Stimulated activated CD8-positive, alpha-beta memory T cell treated with anti-CD3 and anti-CD28 coated beads, Interleukin-4, amount 100 ng/mL, for 4 hours (primary cell): ENCODE data around the gene DDX1.

Experiments used
- DNase-seq, 2 donors: peaks; one replicate each; pipeline ENCODE4 v3.0.0-alpha.2; 2020; ENCODE audit warnings: low read depth in 2 of 2, low spot score in 1 of 2

The DDX1 gene

DNA sequence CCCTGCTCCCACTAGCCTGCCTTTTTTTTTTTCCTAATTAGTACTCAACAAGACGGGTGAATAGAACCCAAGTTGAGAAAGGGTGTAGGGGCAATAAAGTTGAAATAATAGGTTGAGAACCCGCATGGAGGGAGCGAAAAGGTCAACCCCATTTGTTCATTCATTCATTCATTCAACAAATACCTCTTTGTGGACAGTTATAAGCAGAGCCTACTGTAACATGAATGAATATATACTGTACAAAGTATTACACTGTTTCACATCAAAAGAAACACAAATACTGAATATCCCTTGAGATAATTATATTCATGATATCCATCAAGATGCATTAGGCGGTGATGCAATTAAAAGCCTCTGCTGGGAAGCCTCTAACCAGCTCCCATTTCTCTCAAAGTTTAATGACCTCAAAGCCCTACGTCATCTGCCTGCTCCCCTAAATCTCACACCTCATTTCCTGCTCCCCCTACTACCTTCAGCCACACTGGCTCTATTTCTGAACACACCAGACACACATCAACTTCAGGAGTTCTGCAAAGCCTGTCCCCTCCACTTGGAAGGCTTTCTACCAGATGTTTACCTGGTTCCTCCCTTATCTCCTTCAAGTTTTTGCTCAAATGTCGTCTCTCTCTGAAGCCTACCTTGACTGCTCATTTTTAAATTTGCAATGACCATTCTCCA, 29.2 kb upstream of the DDX1 start:
- no peak for DNase-seq

DNA sequence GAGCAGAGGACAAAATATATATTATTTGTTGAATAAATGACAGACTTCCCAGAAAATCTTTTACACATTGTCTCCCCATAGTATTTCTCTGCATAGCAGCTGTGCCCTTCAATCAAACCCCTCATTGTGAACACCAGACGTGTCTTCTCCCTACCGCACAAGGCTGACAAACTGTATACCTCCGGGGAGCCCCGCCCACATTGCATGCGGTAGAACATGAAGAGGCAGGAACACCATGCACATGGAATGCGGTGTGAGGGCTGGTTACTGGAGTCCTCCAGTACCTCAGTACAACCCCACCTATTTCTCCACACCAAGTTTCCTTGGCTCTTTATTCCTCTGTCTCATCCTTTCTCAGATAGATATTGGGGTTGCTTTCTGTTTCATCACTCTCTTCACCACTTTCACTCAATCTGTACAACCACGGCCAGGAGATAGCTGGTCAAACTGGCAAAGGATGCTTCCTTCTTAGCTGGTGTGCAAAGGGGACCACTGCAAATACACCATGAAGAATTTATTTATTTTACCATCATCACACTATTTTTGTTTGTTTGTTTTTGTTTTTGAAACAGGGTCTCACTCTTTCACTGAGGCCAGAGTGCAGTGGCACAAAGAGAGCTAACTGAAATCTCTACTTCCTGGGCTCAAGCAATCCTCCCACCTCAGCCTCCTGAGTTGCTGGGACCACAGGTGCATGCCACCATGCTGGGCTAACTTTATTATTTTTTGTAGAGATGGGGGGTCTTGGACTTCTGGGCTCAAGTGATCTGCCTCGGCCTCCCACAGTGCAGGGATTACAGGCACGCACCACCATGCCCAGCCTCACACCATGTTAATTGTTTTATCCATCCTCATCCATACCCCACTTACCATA, 28.2 kb upstream of the DDX1 start:
- no peak for DNase-seq

DNA sequence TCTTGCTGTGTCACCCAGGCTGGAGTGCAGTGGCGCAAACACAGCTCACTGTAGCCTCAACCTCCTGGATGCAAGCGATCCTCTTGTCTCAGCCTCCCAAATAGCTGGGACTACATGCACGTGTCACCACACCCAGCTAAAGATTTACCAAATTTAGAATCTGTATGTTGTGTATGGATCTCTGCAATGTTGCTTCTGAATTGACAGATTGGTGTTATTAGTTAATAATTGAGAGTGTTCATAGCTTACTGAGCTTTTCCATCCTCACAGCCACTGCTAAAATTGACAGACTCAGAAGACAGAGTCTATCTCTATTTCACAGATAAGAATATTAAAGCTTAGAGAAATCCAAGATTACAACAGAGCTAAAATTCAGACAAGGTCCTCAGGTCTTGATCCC, 26.3 kb upstream of the DDX1 start:
- DNase-seq, result no peak

- DNase-seq, result no peak
Measured at GRCh38 chr2:15565994-15566671, 25.5 kb upstream of the DDX1 start.

GRCh38 chr2:15566912-15567311, 24.8 kb upstream of the DDX1 start:
- no peak for DNase-seq

GRCh38 chr2:15568874-15569273, 22.8 kb upstream of the DDX1 start:
- DNase-seq, result no peak

- no peak for DNase-seq
Measured at GRCh38 chr2:15570104-15570503, 21.6 kb upstream of the DDX1 start.

DNA sequence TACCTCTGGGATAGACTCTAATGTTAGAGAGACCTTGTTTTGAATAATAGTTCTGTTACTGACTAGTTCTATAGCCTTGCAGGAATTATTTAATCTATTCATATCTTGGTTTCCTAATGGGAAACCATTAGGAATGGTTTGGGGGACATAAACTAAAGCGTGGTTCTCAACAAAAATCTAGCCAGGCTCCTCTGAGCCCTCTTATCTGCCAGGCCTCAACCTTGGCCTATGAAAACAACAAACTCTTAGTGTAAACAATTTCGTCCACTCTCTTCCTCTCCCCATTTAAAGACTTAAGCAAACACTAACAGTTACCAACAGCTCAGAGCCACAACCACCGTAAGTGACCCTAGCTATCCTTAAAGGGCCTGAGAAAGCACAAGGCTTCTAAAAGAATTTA, 19.9 kb upstream of the DDX1 start:
- DNase-seq, result no peak

GRCh38 chr2:15577071-15577735, 14.5 kb upstream of the DDX1 start:
- peak; percentile 60 to 90 for DNase-seq

GRCh38 chr2:15579641-15580040, 12.0 kb upstream of the DDX1 start:
- no peak for DNase-seq

DNA sequence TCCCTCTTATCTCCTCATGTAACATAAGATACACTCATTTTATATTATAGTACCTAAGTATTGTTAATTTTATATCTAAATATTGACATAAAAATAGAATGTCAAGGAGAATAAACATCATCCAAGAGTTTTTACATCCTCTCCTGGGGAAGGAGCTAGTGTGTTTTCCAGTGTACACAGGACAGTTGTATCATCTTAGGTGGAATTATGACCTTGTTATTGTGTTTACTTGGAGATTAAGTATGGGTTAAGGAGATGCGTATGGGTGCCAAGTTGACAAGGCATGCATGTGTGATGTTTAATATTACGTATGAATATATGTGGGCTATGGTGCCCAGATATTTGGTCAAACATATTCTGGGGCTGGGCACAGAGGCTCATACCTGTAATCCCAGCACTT, 11.2 kb upstream of the DDX1 start:
- no peak for DNase-seq

DNA sequence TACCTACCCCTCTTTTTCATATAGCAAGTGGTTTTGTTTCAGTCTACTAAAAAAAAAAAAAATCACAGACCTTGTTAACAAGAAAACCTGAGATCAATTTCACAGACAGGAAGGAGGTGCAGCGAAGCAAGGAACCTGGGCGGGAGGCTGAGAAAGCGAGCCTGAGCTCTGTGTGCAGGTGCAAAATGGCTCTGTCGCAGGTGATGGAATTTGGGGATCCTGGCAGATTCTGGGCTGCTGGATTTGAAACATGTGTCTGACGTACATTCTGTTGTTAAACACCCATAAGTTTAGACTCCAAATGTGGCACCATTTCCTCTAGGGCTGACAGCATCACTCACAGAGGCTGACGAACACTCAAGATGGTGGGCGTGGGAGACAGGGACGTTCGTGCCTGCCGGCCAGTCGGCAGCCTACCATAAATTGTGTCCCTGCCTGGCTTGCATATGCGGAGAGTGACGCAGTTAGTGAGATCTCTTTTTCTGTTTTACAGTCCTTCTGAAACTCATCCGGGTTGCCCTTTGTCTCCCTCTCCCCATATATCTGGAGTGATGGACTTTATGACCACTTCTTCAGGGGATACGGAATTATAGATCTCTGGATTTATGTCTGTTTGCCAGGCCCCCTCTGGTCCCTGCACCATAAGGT, 8.8 kb upstream of the DDX1 start:
- DNase-seq, result no peak

DNA sequence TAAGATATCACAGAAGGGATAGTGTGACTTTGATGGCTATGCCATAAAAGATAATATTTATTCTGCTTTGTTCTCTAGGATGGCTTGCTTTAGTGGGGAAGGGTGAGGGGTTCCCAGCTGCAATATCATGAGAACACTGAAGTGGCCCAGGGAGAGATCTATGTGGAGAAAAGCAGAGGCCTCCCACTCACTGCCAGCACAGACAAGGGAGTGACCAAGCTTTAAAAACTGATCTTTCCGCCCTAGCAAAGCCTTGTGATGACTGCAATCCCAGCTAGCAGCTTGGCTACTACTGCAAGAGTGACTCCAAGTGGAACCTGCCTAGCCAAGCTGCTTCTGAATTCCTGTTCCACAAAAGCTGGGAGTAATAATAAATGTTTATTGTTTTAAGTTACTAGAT, 7.8 kb upstream of the DDX1 start:
- no peak for DNase-seq

- no peak for DNase-seq
Measured at GRCh38 chr2:15584316-15584715, 7.4 kb upstream of the DDX1 start.

DNA sequence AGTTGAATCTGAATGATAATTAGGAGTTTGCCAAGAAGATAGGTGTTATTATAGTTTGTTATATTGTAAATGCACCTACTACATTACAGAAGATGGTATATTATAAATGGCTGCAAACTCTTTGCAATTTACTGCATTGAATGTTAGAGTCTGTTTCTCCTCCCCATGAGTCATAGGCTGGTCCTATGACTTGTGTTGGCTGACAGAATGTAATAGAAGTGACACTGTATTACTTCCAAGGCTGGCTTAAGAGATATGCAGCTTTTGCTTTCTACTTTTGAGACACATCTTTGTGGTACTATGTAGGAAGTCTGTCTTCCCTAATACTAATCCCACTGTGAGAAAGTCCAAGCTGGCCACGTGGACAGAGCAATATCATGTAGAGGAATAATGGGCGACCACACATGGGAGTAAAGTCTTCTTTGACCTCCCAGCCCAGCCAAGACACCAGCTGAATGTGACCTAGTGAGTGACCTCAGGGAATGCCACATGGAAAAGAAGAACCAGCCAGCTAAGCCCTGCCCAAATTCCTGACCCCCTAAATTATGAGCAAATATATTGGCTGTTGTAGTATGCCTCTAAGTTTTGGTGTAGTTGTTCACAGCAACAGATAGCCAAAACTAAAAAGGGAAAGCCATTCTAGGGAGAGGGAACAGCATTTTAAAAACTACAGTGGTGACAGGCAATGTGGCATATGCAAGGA, 6.8 kb upstream of the DDX1 start:
- DNase-seq, result no peak

- DNase-seq, result no peak
Measured at GRCh38 chr2:15588329-15588919, 3.2 kb upstream of the DDX1 start.

GRCh38 chr2:15591373-15591691, 336 bp upstream of the DDX1 start:
- no peak for DNase-seq

- no peak for DNase-seq
Measured at GRCh38 chr2:15593327-15593705, 1.6 kb downstream of the DDX1 start.

DNA sequence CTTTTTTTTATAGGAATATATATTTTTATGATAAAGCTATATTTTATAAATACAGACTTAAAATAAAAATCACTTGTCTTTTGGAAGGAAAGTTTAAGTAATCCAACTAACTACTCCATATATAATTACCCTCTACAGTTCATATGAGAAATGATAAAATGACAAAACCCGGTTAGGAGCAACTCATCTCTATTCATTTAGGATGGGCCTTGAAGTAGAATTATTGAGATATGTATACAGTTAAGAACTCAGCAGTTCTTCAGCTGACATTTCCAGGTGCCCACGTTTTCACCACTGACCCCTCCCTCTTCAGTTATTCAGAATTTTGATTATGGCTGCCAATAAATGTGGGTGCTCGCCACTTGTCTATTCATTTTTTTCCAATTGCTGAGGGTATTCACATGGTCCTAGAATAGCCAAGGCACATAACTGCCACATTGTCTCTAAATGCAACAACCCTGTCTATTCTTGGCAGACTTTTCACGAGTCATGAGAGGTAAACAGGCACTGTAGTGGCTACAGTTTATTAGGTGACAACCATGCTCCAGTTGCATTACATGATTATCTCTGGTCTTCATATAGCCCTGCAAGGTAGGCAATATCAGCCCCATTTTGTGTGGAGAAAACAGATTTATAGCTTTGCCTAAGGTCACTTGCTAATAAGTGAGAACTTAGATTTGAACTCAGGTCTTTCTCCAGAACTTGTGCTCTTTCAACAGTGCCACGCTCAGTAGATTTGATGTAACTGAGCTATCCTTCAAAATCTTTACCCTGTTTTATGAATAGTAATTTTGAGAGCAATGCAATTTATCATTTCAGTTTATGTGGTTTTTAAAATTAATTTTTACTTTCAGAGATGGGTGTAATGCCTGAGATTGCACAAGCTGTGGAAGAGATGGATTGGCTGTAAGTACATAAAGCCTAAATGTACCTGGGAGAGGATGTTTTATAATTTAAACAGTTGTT, 2.9 kb downstream of the DDX1 start:
- no peak for DNase-seq
